Neural progenitor cell (in vitro differentiated cells): ENCODE measurements around the gene B3GNT9.

Source experiments
- EZH2 ChIP-seq: fragments of 200-600 bp; sonication (generic); IDR thresholded peaks from 2 replicates; pipeline ENCODE4 v1.6.1; 2017; ENCODE audit warnings: antibody characterized with exemption, mild to moderate bottlenecking, moderate library complexity
- TF ChIP-seq, protein P1 (sequence below): fragments of 200-600 bp; sonication (generic); IDR thresholded peaks from 2 replicates; pipeline ENCODE4 v1.5.1; 2017; ENCODE audit warnings: antibody characterized with exemption, mild to moderate bottlenecking

DNA sequence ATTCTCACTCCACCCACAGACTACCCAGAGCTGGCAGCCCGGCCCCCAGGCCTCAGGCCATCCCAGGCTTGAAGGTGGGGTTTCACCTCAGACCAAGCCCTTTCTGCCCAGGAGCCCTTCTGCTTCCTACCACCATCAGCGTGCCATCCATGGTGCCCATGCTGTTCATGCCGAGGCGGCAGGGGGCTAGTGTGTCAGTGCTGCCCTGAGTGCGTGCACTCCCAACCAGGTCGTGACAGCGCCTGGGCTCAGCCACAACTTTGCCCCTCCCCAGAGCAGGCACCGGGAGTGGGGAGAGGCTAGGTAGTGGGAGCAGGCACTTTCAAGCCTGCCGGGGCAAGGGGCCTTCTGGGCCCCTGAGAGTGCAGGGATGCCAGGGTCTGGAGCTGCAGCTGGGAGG, 8.5 kb downstream of the B3GNT9 start:
- TF ChIP-seq, protein P1, sequence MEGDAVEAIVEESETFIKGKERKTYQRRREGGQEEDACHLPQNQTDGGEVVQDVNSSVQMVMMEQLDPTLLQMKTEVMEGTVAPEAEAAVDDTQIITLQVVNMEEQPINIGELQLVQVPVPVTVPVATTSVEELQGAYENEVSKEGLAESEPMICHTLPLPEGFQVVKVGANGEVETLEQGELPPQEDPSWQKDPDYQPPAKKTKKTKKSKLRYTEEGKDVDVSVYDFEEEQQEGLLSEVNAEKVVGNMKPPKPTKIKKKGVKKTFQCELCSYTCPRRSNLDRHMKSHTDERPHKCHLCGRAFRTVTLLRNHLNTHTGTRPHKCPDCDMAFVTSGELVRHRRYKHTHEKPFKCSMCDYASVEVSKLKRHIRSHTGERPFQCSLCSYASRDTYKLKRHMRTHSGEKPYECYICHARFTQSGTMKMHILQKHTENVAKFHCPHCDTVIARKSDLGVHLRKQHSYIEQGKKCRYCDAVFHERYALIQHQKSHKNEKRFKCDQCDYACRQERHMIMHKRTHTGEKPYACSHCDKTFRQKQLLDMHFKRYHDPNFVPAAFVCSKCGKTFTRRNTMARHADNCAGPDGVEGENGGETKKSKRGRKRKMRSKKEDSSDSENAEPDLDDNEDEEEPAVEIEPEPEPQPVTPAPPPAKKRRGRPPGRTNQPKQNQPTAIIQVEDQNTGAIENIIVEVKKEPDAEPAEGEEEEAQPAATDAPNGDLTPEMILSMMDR = no peak
- TF ChIP-seq EZH2 = no peak
